Hematopoietic multipotent progenitor cell treated with erythropoietin and hydrocortisone succinate and interleukin-3 and kit ligand, for 6 days (in vitro differentiated cells): ENCODE data around the gene VIPR2.

Experiments
- DNase-seq: peaks from one replicate; pipeline ENCODE4 v3.0.0-alpha.2; 2015

The VIPR2 gene

DNA sequence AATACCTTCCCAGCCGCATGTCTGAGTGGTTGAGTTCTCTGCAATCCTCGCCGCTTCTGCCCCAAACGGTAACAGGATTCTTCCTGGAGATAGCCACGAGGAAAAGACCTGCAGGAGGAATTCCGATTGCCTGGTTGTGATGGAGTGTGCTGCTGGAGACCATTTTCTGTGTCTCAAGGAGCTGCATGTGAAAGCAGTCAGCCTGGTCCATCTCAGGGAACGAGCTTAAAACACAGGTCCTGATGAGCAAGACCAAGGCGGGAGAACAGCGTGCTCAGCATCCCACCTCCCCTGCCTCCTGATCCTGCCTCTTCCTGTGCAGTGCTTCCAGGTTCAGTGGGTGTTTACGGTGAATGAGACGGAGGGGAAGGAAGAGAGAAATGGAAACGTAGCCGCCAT, 26.5 kb downstream of the VIPR2 start:
- no peak for DNase-seq

DNA sequence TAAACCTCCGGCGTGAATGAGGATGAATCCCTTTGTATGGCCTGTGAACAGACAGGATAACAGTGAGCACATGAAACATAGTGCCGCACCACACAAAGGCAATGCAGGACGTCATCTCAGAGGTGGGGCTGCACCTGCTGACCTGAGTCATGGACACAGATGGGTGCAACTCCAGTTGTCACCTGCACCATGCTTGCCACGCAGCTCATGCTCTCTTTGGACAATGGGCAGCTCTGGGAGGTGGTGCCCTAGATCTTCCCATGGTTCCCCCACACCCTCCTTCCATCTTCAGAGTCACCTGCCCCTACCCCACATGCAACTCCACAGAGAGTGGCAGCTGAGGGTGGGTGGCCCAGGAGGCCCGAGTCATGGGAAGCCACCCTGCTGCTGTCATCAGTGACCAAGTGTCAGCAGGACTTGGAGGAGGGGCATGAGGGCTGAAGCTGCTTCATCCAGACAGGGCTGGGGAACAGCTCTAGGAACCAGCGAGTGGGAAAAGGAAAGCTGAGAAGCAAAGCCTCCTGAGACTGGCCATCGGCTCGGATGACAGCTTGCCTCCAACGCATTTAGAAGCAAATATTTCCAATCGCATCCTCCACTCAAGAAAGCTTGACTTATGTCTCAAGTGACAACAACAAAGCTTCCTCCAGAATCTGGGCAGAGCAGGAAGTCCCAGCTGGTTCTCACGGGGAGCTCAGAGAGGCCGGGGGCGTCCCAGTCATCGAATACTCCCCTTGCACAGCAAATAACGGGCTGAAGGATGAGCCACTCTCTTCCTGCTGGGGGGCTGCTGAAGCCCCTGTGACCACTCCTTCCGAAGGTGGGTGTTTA, 27.1 kb downstream of the VIPR2 start:
- DNase-seq = no peak

DNA sequence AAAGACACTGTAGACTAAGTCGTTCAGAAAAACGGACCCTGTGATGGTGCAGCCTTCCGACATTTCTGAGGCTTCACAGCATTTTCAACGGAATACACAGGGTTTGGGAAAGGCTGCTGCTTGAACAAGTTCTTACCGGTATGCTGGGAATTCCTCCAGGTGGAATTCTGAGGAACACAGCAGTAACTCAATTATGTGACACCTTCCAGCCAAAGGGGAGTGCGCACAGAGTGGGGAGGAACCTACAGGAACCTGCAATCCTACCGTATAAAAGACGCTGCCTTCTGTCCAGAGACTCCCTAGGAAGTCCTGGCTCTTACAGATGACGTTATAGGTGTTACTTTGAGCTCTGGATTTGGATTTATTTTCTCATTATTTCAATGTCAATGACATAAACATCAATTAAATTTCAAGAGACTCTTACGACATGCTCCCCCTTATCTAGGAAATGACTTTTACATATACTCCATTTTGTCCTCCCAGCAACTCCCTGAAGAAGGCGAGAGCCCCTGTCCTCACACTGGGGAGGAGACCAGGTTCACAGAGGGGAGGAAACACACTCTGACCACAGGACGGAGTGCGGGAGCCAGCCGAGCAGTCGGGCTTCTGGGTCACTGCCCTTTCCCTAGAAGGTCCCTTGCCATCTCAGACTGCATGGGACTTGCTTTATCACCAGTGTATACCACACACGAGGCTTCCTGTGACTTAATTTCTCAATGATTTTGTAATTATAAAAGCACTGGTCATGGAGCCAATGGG, 27.9 kb downstream of the VIPR2 start:
- DNase-seq = no peak

DNA sequence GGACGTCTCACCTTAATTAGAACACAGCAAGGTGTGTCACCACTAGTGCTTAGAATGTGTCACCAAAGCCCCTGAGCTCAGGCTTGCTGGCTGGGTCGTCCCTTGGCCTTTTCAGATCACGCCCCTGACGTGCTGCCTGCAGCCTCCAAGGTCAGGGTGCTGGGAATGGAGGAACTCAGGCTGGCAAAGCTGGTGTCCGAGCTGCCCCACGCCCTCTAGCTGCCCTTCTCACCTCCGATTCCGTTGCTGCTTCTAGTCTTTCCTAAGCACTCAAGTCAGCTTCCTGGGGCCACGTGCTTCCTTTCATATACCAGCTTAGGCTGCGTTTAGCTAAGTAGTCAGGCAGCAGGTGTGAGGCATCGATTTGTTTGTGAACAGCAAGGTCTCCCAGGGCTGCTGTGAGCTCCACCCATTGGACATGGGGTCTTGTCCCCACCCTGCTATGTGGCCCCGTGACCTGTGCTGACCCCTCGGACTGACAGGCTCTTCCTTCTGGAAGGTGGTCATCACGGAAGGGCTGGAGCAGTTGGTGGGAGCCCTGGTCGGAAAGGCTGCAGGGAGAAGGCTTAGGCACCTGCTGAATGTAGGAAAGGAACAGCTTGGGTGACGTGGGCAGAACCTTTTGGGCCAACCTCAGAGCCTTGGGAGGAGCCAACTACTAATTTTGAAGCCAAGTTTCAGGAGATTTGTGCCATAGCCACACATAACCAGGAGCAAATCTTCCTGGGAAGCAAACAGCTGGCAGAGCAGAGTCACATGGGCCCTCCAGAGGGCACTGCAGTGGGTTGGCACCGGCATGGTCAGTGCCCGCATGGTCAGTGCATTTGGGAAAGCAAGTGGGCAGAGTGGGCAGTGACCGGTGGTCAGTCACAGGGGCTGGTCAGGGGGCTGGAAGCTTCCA, 28.8 kb downstream of the VIPR2 start:
- DNase-seq = no peak

DNA sequence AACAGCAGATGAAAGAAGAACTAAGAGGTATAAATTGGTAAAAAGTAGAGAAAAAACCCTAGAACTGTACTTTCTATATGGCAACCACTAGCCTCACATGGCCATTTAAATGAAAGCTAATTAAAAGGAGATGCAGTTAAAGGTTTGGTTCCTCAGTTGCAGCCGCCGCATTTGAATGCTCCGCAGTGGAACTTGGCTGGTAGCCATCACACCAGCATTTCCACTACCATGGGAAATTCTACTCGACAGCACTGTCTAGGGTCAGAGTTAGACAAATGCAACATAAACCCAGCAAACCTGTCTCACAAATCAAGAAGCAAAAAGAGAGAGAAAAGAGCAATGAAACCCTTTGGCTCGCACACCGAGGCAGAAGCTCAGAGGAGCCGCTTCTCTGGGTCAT, 29.7 kb downstream of the VIPR2 start:
- no peak for DNase-seq

DNA sequence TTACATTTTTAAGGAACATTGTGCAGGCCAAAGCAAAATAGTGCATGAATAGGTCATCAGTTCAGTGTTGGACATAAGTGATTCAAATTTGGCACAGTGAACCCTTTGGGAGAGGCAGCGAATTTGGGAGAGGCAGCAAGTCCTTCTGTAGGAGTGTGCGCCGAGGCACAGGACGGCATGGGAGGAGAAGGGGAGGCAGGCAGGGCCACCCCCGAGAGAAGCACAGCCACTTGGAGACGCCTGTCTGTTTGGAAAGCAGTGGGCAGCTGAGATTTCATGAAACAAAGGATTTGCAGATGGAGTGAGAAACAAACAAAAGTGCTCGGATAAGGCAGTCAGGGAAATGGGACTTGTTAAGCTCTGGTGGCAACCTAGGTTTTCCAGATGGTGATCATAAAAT, 30.6 kb downstream of the VIPR2 start:
- DNase-seq = no peak

DNA sequence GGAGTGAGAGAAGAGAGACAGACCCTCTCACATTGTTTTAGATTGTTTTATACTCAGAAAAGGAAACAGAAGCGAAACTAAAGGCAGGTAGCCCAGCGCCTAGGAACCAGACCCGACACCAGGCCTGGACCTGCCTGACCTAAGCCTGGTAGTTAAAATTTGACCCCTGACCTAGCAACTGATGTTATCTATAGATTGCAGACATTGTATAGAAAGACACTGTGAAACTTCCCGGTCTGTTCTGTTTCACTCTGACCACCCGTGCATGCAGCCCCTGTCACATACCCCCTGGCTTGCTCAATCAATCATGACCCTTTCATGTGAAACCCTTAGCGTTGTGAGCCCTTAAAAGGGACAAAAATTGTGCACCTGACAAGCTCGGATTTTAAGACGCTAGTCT, 31.6 kb downstream of the VIPR2 start:
- DNase-seq = no peak

DNA sequence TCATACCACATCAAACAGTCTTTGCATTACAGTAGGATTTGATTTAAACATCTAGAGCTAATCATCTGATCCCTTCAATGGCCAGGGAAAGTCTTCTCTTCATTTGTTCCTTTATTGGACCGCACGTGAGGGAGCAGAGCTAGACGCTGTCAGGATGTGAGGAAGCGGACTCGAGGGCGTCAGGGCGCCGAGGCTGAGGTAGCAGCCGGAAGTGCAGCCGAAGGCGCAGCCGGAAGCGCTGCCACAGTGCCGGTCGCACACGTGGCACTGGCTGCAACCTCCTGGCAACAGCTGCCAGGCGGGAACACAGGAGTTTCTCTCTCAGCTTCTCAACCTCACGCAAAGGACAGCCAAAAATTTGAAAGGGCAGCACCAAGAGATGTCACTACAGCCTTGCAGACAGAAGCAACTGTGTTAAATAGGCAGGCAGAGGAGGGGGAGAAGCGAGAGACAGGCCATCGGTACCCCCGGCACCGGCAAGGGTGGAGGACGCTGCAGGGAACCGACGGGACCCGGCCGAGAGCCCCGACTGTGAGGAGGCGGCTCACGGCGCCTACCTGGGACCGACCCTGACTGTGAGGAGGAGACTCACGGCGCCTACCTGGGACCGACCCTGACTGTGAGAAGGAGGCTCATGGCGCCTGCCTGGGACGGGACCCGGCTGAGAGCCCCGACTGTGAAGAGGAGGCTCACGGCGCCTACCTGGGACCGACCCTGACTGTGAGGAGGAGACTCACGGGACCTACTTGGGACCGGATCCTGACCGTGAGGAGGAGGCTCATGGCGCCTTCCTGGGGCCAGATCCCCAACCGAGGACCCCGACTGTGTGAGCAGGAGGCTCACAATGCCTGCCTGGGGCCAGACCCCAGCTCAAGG, 32.3 kb downstream of the VIPR2 start:
- no peak for DNase-seq

DNA sequence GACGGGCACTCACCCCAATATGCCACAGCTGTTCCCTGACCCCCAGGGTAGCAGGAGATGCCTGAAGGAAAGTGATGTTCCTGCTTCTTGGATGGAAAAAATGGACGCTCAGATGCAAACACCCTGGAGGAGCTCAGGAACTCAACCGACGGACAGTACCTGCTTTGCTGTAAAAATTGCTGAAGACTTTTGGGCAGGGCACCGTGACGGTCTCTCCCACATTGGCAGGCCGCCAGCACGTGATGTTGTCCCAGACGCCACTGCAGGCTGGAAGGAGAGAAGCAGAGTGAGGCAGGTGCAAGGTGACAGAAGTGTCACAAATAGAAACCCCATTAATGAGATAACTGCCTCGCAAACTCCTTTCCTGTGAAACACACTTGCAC, 35.0 kb downstream of the VIPR2 start:
- no peak for DNase-seq

DNA sequence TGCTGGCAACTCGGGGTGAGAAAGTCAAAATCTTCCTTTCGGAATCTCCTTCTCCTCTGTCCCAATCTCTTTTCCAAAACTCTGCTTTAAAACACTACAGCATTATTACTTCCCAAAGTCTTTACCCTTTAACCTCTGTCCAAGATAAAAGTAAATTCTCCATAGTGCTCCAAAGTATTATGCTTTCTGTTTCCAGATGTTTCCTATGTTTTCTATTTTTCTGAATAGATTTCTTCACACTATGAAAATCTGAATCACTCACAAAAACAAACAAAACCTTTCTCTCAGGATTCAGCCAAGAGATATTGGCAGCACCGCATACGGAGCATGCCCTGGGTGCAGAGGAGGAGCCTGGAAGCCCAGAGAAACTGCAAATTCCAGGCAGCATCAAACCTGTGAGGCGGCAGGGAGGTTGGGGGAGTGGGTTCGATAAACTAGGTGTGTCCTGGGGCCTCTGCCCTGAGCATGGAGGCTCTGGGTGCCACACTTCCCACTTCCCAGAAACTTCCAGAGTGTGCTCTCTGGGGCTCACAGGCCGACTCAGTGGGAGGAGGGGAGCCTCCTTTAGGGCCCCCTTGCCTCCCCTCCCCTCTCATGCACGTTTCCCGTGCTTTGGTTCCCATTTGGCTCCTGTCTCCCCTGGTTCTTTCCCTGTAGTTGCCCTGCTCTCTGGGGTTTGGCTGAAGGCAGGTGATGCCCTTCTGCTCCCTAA, 35.6 kb downstream of the VIPR2 start:
- DNase-seq = no peak

DNA sequence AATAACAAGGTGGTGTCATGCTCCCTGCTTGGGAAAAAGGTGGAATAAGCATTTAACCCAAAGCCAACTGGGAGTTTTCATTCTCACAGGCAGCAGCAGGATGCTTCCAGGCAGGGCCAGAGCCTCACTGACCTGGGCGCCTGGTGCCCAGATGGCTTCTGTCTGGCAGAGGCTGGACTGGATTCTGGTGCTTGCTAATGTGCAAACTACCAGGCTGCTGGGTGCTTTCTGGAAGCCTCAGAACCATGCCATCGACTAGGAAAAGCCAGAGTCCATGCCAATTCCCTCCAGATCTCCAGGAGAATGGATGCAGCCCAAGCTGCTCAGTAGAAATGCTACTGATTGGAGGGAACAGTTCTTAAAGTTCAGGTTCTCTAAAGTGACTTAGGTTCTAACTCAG, 36.2 kb downstream of the VIPR2 start:
- no peak for DNase-seq

DNA sequence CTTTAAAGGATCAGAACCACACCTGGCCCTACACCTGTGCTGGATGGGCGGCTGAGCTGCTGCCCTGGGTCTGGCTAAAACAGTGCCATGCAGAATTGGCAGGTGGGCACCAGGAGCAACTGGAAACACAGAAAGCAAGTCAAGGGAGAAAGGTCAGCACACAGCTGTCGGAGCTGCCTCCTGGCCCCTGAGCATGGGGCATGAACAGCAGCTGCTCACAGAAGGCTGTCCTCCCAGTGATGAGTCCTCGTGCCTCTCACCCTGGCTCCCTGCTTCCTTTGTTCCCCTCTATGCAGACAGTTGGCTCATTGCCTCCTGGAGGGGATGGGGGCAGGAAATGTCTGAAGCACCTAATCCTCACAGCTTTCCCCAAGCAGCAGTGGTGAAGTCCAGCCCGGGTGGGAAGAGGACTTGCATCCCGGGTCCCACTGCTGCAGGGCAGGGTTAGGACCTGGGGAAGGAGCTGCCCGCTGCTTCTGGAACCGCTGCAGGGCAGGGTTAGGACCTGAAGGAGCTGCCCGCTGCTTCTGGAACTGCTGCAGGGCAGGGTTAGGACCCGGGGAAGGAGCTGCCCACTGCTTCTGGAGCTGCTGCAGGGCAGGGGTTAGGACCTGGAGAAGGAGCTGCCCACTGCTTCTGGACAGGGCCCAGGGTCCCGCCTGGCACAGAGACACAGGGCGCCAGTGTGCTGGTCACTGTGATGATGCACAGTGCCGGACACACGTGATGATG, 37.3 kb downstream of the VIPR2 start:
- DNase-seq = no peak

DNA sequence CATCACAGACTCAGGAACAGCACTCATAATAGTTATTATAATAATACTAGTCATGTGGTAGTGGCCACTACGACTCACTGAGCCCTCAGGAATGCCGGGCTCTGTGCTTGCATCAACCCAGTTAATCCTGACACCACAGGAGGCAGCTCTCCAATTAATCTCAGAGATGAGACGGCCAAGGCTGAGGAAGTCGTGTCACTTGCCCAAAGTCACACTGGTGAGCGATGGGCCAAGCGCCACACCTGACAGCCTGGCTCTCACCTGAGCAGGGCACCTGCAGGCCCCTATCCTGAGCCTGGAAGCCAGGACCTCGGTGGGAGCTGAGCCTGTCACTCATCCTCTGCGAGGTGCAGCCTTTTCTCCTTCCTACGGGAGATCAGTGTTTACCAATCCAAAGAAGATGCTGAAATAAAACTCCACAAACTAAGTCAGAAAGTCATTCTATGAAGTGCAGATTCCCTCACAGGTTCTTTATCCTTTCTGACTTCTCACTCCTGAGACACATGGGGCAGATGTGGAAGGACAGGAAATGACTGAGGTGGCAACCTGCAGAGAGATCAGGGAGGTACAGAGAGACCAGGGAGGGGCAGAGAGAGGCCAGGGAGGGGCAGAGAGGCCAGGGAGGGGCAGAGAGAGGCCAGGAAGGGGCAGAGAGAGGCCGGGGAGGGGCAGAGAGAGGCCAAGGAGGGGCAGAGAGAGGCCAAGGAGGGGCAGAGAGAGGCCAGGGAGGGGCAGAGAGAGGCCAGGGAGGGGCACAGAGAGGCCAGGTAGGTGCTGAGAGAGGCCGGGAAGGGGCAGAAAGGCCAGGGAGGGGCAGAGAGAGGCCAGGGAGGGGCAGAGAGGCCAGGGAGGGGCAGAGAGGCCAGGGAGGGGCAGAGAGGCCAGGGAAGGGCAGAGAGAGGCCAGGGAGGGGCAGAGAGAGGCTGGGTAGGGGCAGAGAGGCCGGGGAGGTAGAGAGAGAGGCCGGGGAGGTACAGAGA, 38.5 kb downstream of the VIPR2 start:
- no peak for DNase-seq

DNA sequence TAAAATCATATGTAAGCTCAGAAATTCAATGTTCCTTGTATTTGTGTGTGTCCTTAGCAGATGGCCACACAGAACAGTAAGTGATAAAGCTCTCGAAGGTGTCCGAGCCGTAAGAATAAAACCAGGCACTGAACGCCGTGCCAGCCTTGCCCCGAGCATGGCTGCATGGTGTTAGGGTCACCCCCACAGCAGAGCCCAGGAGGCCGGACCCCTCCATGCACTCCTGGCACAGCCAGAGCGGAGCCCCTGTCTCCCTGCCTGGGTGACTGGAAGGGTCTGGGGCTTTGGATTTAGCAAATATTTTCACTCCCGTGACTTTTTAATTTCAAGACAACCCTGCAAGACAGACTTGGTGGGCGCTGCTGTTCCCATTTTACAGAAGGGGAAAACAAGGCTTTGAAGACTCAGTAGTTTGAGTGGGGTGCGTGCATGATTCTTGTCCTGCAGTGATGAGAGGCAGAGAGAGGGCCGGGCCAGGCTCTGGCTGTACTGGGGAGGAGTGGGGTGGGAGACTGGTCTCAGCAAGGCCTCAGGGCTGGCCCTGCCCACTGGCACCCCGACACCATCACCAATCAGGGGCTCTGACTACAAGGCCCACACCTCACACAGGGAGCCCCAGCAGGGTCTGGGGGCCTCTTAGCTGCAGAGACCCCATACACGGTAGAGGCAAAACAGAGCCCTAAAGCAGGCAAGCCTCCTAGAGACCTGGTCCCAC, 39.4 kb downstream of the VIPR2 start:
- no peak for DNase-seq

DNA sequence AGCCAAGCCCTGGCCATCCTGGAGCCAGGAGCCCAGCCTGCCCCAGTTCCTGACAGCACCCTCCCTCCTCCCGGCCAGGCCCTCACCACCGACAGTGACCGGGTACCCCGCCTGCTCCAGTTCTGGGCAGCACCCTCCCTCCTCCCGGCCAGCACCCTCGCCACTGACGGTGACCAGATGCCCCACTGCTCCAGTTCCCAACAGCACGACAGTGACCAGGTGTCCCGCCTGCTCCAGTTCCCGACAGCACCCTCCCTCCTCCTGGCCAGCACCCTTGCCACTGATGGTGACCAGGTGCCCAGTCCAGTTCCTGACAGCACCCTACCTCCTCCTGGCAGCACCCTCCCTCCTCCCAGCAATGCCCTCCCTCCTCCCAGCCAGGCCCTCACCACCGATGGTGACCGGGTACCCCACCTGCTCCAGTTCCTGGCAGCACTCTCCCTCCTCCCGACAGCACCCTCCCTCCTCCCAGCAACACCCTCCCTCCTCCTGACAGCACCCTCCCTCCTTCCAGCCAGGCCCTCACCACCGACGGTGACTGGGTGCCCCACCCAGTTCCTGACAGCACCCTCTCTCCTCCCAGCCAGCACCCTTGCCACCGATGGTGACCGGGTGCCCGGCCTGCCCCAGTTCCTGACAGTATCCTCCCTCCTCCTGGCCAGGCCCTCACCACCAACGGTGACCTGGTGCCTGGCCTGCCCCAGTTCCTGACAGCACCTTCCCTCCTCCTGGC, 40.3 kb downstream of the VIPR2 start:
- DNase-seq = no peak

DNA sequence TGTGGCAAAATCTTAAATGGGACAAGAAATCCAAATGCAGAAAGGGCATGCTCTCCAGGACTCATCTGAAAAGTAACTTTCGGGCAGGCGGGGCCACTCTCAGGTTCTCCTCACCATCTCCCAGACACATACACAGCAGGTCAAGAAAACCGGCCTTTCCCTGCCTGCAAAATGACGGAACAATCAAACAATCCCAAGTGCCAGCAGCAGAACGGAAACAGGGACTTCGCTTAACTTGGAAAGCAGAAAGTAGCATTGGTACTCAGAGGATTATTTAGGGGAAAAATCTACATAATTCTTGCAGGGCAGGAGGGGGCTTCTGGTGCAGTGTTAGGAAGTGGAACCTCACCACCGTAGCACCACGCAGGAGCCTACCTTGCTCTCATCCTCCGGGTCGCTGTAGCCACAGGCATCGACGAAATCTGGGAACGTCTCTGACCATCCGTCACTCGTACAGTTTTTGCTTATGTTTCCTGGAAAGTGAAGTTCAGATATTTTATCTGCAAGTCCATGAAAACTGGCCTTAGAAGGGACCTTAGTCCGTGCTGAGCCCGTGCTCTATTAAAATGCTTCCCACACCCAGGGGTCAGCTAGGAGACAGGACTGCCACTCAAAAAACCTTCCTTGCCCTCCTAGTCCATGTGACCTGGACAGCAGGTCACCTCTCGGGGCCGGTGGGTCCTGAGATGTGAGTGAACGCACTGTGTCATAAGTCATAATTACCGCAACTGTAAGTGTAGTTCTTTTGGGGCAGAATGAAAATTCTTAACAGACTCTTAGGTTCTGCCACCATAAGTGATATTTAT, 41.1 kb downstream of the VIPR2 start:
- no peak for DNase-seq

DNA sequence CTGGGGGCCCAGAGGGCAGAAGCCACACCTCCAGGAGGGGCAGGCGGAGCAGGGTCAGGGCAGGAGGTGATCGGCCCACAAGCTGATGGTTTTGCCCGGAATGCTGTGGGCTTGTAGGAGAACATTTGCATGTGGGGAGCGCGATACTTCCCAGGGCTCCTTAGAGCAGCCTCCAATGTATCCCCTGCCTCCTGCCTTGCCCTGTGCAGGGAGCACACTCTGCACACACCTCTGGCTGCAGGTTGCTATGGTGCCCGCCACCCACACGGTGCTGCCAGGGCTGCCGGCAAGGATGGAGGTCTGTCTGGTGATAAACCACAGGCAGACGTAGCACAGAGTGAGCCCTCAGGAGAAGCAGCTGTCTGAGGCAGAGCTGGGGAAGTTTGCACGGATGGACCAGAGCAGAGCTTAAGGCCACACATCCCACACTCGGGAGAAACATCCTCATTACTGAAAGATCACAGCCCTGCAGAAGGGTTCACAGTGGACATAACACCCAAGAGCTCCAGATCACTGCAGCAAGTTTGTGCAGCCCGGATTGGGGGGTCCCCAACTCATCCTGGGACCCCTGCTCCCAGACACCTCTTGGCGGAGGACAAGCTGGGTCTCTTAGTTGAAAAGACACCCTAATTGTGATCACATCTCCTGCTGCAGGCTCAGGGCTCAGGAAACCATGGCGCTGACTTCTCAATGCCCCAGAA, 41.8 kb downstream of the VIPR2 start:
- DNase-seq = no peak
